SKM-1 treated with dmso at 0.1 percent for 144 hours (cell line): ENCODE results near the gene CTSA.
"Not testable (repeated sequence)": the region's sequence is repeated elsewhere in the genome, so short reads cannot be mapped to it uniquely, and the experiment has no call there.

ENCODE experiments used
- DNase-seq: peaks from one replicate; lab custom pipeline; 2025; ENCODE audit not compliant: unreplicated experiment; lab: John Stamatoyannopoulos, UW

CTSA gene

GRCh38 chr20:45917790-45918141 lies 26.6 kb downstream of the CTSA start:
- no peak for DNase-seq

- DNase-seq = no peak
These were observed 27.1 kb downstream of the CTSA start for GRCh38 chr20:45918182-45918737.

GRCh38 chr20:45918779-45919537 lies 27.8 kb downstream of the CTSA start:
- no peak for DNase-seq

- DNase-seq = no peak
These were observed 28.6 kb downstream of the CTSA start for GRCh38 chr20:45919542-45920399.

GRCh38 chr20:45920462-45921336 lies 29.6 kb downstream of the CTSA start:
- no peak for DNase-seq

GRCh38 chr20:45921337-45922189 lies 30.4 kb downstream of the CTSA start:
- DNase-seq = no peak

- DNase-seq = no peak
These were observed 33.5 kb downstream of the CTSA start for GRCh38 chr20:45924391-45925261.

- DNase-seq = no peak
These were observed 34.8 kb downstream of the CTSA start for GRCh38 chr20:45925821-45926506.

GRCh38 chr20:45926731-45927070 lies 35.6 kb downstream of the CTSA start:
- DNase-seq = no peak

GRCh38 chr20:45927071-45927878 lies 36.1 kb downstream of the CTSA start:
- no peak for DNase-seq

- not testable (repeated sequence) for DNase-seq
These were observed 40.5 kb downstream of the CTSA start for GRCh38 chr20:45931680-45932079.

GRCh38 chr20:45933266-45934045 lies 42.3 kb downstream of the CTSA start:
- peak; percentile 45 for DNase-seq

GRCh38 chr20:45934046-45934585 lies 43.0 kb downstream of the CTSA start:
- DNase-seq = no peak

- DNase-seq = peak; percentile 93
These were observed 43.7 kb downstream of the CTSA start, which contains the start of gene PCIF1 for GRCh38 chr20:45934586-45935415. PCIF1 (plus strand) TSS chr20:45934683; CDS start chr20:45939000, 4,317 bp downstream.

GRCh38 chr20:45935416-45936046 lies 44.4 kb downstream of the CTSA start:
- no peak for DNase-seq
